GM13977 (cell line): Measurements from ENCODE around the gene ARFRP1.
"Not testable (repeated sequence)": the region's sequence is repeated elsewhere in the genome, so short reads cannot be mapped to it uniquely, and the experiment has no call there.

Experiments used
- DNase-seq: peaks from one replicate; pipeline ENCODE4 v3.0.0; 2012; ENCODE audit warnings: low spot score
- CTCF ChIP-seq: IDR thresholded peaks from 2 replicates; pipeline ENCODE4 v1.5.1; 2012; ENCODE audit warnings: mild to moderate bottlenecking, control low read depth; ENCODE audit not compliant: insufficient read depth; ENCODE audit errors: extremely low read depth, missing control alignments
- in situ Hi-C: fragments of 300-500 bp; cut with MboI; formaldehyde crosslinking; loops from one replicate; pipeline ENCODE4 v1.12.0; 2022; ENCODE audit warnings: low sequenced_read_pairs, low pct_unique_long_range_greater_than_20kb, mixed read lengths, inconsistent platforms; ENCODE audit not compliant: unreplicated experiment

Gene ARFRP1

GRCh38 chr20:63653974-63654668, 53.7 kb downstream of the ARFRP1 start:
- no peak for DNase-seq
- in situ Hi-C loops: no loop called here
- no peak for TF ChIP-seq CTCF

GRCh38 chr20:63653041-63653973, 54.5 kb downstream of the ARFRP1 start, which contains the start of gene STMN3:
Gene STMN3, minus strand, starts transcription at chr20:63653424. Its CDS starts 79 bp downstream, at chr20:63653345.
- no peak for TF ChIP-seq CTCF
- DNase-seq: peak; percentile 88
- in situ Hi-C loops: no loop called here

- DNase-seq: peak; percentile 51
- in situ Hi-C loops: no loop called here
- TF ChIP-seq CTCF: no peak
Observed at GRCh38 chr20:63652192-63652980, 55.4 kb downstream of the ARFRP1 start.

DNA sequence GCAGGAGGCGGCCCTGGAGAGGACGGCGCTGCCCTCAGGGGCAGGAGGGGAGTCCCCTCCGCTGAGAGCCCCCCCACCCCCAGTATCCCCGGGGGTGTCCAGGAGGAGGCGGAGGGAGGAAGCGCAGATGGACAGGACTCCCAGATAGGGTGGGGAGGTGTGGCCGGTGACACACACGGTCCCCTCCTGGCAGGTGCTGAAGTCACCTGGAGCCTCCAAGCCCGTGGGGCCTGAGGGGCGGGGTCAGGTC, 55.9 kb downstream of the ARFRP1 start:
- DNase-seq: no peak
- in situ Hi-C loops: no loop called here
- no peak for TF ChIP-seq CTCF

DNA sequence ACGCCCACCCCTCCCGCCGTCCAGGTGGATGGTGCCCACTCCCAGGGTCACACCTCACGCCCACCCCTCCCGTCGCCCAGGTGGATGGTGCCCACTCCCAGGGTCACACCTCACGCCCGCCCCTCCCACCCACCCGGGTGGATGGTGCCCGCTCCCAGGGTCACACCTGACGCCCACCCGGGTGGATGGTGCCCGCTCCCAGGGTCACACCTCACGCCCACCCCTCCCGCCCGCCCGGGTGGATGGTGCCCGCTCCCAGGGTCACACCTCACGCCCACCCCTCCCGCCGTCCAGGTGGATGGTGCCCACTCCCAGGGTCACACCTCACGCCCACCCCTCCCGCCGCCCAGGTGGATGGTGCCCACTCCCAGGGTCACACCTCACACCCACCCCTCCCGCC, 57.3 kb downstream of the ARFRP1 start:
- DNase-seq, in situ Hi-C loops: not testable (repeated sequence)

- DNase-seq: no peak
- in situ Hi-C loops: no loop called here
- no peak for TF ChIP-seq CTCF
Observed at GRCh38 chr20:63648895-63649589, 58.7 kb downstream of the ARFRP1 start.
